Heart left ventricle (tissue), 13 donors: ENCODE measurements around the gene GBGT1.

Source experiments
- CTCF ChIP-seq, 12 donors: fragments of 200-600 bp; sonication (generic) in 4 of 12; IDR thresholded peaks; one replicate each; pipeline versions ENCODE4 v1.5.0 to v1.8.0; 2018 to 2022; ENCODE audit warnings: antibody characterized with exemption in 12 of 12, mild to moderate bottlenecking in 5 of 12
- POLR2A ChIP-seq, 2 donors: fragments of 450-650 bp; IDR thresholded peaks; one replicate each; pipeline ENCODE4 v1.6.1; 2017; ENCODE audit warnings: antibody characterized with exemption in 2 of 2, mild to moderate bottlenecking in 2 of 2, moderate library complexity in 2 of 2
- donor health status: ischemic (EF 13 %, LVEDD 7.1; RV severe dilation, severe dysfunction).
- donor health status: DM: no; HTN: yes; CAD: no.
- donor health status: DM: no; HTN: no; CAD: no.
- donor health status: ischemic (EF 25% LVEDD 6.9; RV normal size, moderate dysfunction).
- donor health status: ischemic (EF 25% LVEDD 5.7; RV mildly dilated, moderate dysfunction).
- donor health status: ischemic (EF 35%, LVEDD 5.7; RV mildly dilated, moderate dysfunction).
- donor health status: nonischemic (EF 11% LVEDD 7.7; RV severe dilation, severe dysfunction).
- donor health status: DM: yes; HTN: yes; CAD: no.
- donor health status: PGD.
- donor health status: ischemic (EF 29% LVEDD 5.4; RV normal size, mild dysfunction).
- donor health status: nonischemic (EF 23%, LVEDD 6.1; RV moderate dilation, normal function).

- TF ChIP-seq POLR2A (IDR thresholded peaks at IDR 0.05) = no peak
- no peak for TF ChIP-seq CTCF (IDR thresholded peaks at IDR 0.05)
Observed at GRCh38 chr9:133164191-133164590, 477 bp upstream of the GBGT1 start.
